NCI-H1048 (cell line): Measurements from ENCODE around the gene TMTC1.

Source experiments
- DNase-seq: peaks from one replicate; lab custom pipeline; 2025; lab: John Stamatoyannopoulos, UW

Gene TMTC1

GRCh38 chr12:29614694-29615325 is 168.9 kb downstream of the TMTC1 start:
- DNase-seq: no peak

DNA sequence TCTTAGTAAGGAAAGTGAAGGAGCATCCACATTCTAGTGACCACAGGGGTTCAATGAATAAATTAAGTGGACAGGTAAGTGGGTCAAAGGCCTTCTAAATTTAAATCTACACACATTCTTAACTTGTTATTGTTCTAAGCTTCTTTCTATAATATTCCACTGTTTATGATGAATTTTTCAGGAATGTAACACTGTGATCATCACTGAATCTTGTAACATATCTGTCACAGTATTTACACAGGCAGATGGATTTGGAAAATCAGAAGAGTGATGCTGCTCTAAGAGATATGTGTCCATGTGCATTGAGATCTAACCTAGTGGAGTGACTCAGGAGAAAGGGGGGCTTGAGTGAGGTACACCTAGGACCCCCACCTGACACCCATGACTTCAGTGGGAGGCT is 170.8 kb downstream of the TMTC1 start:
- no peak for DNase-seq

DNA sequence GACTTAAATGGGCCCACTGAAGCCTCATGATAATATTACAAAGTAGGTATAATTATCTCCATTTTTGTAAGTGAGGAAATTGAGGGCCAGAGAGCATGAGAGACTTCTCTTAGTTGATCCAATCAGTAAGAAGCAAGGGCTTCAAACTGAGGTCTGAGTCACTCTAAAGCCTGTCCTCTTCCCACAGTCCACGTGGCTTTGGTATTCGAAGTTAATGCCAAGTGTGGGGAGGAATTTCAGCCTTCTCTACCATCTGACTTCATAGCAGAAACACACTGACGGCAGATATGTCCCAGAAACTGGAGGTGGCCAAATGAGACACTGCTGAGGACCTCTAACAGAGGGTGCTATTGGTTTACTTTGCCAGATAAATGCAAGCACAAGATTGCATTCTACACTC is 171.8 kb downstream of the TMTC1 start:
- DNase-seq: no peak

- no peak for DNase-seq
These were observed 173.1 kb downstream of the TMTC1 start for GRCh38 chr12:29610473-29611170.

DNA sequence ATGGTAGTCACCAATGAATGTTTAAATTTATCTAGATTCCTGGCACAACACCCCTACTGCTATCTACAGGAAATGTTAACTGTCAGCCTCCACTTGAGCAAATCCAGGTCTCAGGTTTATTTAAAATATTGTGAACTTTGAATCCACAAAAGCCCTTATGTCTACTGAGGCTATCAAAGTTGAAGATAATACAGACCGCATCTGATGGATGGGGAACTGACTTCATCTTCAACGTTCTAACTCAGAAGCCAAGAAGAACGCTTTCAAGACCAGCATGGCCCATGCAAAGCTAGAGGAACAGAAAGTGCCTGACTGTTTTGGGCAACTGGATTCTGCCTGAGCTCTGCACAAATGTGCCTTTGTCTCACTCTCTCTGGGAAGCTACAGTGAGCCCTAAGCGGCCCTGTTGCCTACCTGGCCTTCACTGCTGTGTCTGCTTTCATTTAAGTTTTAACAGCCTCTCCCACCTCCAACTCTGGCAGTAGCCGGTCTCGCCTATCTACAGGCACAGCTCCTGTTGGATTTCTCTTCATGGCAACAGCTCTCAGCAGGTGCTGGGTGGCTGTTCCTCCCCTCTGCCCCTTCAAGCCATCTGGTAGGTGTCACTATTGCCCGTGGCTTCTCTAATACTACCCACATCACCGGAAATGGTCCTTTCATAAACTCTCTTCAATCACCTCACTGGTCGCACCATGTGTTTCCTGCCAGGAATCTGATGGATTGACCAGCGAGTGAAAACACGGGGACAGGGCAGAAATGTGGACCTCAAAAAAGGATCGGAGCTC is 174.1 kb downstream of the TMTC1 start:
- DNase-seq: no peak

DNA sequence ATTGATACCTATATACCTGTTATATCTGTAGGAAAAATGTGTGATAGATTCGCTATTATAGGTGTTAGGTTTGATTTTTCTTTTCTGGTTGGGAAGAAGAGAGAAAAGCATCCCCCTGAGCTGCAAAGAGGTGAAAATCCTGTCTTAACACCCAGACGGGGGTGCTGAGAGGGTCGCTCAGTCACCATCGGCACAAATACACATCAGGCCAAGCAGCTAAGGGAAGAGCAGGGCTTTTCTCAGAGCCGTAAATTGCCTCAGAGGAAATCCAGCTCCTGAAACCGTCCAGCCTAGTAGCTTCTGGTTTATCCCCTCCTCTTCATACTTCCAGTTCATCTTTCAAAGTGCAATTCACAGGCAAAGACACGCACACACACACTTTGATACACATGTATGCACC is 175.2 kb downstream of the TMTC1 start:
- no peak for DNase-seq

DNA sequence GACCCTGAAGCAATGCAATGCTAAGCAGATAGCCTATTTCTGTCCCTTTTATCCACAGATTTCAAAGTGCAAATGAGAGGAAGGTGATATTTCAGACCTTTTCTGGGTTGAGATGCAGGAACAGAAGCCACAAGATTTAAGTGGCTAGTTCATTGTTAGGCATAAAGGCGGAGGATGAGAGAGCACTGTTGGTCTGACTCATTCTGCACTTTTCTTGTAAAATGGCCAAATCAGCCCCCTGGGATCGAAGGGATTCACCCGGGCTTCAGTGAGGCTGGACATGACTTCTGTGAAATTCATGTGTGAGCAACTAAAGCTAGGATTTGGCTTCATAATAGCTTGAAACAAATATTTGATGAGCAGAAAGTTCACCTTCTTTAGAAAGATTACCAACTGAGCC is 184.4 kb downstream of the TMTC1 start:
- DNase-seq: no peak

- no peak for DNase-seq
These were observed 188.5 kb downstream of the TMTC1 start for GRCh38 chr12:29595071-29595755.

- no peak for DNase-seq
These were observed 190.7 kb downstream of the TMTC1 start for GRCh38 chr12:29593001-29593400.

- no peak for DNase-seq
These were observed 192.4 kb downstream of the TMTC1 start for GRCh38 chr12:29591140-29592020.

GRCh38 chr12:29589851-29590250 is 193.9 kb downstream of the TMTC1 start:
- no peak for DNase-seq

DNA sequence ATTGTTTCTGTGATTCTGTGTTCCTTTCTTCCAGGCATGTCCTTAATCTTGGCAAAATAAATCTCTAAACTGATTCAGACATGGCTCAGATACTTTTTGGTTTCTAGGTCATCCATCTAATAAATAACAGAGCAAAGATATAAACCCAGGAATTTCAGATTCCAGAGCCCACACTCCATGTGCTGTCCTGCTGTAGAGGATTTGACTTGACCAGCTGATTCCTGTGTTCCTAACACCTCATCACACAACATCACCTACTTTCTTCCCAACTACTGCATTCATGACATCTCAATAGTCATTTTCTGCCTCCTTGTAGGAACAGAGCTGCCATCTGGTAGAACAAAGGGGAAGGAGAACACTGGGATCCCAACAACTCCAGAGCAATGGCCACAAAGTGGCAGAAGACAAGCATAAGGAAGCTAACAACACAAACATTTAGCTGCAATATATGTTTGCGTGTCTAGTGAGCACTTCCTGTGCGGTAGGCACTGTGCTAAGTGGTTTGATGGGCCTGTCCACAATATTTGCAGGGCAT is 194.4 kb downstream of the TMTC1 start:
- no peak for DNase-seq

- no peak for DNase-seq
These were observed 201.0 kb downstream of the TMTC1 start for GRCh38 chr12:29582677-29583272.

GRCh38 chr12:29582146-29582545 is 201.6 kb downstream of the TMTC1 start:
- DNase-seq: no peak

GRCh38 chr12:29581631-29582030 is 202.1 kb downstream of the TMTC1 start:
- no peak for DNase-seq

- DNase-seq: no peak
These were observed 202.8 kb downstream of the TMTC1 start for GRCh38 chr12:29580971-29581370.

- DNase-seq: no peak
These were observed 205.0 kb downstream of the TMTC1 start for GRCh38 chr12:29578731-29579130.

DNA sequence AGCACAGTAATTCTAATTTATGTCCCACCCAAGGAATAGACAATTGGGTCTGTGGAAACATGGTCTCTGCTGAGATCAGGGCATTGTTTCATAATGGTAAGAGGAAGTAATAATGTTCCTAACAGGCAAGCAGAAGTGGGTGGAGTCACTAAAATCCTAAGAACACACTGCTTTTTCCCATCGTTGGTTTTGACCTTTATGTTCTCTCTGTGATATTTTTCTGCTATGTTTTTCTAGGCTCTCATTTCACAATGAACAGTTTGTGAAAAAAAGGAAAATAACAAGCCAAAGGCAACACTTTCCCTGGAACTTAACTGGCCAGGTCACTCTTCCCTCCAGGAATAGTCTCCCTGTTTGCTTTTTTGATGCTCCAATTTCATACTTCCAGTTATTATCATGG is 205.7 kb downstream of the TMTC1 start:
- DNase-seq: no peak

GRCh38 chr12:29574500-29574899 is 209.2 kb downstream of the TMTC1 start:
- no peak for DNase-seq

DNA sequence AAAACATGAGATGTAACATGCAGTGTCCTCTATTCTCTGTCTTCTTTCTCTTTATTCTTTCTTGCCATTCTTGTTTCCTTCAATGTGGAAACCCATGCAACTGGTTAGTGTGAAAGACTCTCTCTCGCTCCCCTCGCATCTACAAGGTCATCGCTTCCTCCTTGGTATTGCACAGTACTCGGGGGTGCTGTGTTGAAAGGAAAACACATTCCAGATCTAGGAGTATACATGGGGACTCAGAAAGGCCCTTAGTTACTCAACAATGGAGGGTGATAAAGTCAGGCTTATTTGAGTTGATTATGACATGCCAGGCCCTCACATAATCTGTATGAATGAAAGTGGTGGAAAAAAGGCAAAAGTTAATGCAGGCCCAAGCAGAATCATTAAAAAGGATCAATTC is 210.8 kb downstream of the TMTC1 start:
- DNase-seq: no peak

- DNase-seq: no peak
These were observed 211.3 kb downstream of the TMTC1 start for GRCh38 chr12:29572464-29572863.
